Fibroblast of peridontal ligament (primary cell): ENCODE results near the gene FMNL2.
A peak's percentile ranks its signal among the peaks of the same experiment; 100 is the strongest.

ENCODE experiments used
- DNase-seq: peaks from one replicate; pipeline ENCODE4 v3.0.0-alpha.2; 2010; ENCODE audit errors: extremely low read depth

The FMNL2 gene

DNA sequence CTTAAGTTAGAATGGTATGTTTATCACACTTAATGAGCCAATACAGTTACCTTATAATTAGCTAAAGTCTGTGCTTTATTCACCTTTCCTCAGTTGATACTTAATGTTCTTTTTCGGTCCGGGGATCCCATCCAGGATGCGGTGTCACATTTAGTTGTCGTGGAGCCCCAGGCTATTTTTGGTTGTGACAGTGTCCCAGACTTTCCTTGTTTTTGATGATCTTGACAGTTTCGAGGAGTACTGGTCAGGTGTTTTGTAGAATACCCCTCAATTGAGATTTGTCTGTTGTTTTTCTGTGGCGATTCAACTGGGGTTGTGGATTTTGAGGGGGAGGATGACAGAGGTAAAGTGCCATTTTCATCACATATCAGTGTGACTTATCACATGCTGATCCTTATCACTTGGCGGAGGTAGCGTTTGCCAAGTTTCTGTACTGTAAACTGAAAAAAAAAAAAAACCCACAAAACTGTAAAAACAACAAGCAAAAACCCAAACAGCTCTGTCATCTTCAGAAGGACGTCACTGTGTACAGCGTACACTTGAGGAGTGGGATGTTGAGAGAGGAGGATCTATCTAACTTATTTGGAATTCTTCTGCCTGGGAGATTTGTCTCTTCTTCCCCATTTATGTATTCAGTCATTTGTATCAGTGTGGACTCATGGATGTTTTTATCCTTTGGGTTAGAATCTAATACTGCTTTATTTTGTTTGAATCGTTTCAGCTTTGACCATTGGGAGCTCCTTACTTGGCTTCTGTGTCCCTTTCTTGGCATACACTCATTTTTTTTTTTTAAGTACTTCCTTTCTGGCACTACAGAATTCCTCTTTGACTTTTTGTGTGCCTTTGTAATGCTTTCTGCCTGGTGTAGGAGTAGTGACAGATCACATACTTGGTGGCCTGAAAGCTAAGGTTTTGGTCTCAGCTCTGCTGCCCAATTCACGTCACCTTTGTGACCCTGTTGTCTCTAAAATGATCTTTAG, 68.1 kb downstream of the FMNL2 start:
- DNase-seq: no peak

GRCh38 chr2:152405206-152406118, 70.5 kb downstream of the FMNL2 start:
- no peak for DNase-seq

- no peak for DNase-seq
Measured at GRCh38 chr2:152406119-152406835, 71.3 kb downstream of the FMNL2 start.

DNA sequence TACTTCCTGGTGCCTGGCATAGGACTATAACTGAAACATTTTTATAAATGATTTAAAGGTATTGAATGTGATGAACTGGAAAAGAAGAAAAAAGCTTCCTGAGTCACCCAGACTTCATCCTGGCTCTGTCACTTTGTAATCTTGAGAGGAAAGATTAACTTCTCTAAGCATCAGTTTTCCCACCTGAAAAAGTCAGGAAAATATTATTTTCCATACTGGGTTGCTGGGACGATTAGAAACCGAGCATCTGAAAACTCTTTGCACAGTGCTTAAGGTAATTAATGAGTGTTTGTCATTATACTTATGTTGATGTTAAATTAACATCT, 71.8 kb downstream of the FMNL2 start:
- no peak for DNase-seq

DNA sequence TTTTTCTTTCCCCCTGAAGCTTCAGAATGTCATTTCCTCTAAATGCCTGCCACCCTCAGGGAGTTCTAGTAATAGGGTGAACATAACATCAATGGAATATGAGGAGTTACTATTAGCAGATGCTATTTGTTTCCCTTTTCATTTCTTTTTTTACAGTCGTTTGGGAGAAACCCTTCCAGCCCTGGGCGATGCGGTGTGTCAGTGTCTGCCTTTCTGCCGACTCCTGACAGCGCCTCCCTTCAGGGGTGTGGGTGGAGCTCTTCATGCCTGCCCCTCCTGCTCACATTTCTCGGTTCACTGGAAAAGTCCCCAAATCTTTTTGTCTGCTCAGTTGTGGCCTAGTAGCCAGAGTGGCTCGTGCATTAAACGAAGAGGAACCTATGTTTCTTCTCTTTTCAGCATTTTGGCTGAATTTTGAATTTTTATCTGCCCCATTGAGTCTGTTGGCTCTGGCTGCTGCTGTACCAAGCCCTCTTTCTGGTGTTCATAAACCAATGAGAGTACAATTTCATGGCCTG, 72.3 kb downstream of the FMNL2 start:
- no peak for DNase-seq

DNA sequence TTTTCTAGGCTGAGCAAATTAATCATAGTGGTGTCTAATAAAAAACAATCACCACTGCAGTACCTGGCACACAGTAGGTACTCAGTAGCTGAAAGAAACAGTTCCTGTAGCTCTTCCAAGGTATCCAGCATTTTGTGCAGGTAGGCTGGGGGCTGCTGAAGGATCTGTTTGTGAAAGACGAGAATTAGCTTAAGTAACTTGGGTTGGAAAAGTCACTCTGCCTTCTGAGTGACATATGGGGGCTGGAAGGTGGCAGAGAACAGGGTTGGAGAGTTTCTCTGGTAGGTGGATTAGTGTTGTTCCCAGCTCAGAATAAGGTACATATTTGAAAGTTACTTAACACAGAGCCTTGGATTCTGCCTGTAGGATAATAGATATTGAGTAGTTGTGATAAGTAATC, 72.8 kb downstream of the FMNL2 start:
- DNase-seq: no peak

DNA sequence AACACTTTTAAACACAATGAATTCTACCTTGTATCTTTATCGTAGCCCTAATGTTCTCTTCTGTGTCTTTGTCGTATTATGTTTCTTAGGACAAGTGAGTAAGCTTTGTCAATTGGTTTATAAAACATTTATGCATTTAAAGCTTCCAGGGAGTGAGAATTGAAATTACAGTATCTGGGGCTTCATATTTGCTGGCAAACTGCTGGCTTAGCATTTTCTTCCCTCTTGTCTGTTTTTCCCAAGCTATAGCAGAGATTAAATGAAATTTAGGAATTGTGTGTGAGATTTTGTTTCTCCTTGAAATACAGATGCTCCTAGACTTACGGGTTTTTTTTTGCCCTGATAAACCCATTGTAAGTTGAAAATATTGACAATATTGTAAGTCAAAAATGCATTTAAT, 73.3 kb downstream of the FMNL2 start:
- no peak for DNase-seq

GRCh38 chr2:152409386-152410164, 74.6 kb downstream of the FMNL2 start:
- DNase-seq: no peak

GRCh38 chr2:152410165-152410597, 75.2 kb downstream of the FMNL2 start:
- peak; percentile 76 for DNase-seq

GRCh38 chr2:152411154-152411553, 76.2 kb downstream of the FMNL2 start:
- no peak for DNase-seq

DNA sequence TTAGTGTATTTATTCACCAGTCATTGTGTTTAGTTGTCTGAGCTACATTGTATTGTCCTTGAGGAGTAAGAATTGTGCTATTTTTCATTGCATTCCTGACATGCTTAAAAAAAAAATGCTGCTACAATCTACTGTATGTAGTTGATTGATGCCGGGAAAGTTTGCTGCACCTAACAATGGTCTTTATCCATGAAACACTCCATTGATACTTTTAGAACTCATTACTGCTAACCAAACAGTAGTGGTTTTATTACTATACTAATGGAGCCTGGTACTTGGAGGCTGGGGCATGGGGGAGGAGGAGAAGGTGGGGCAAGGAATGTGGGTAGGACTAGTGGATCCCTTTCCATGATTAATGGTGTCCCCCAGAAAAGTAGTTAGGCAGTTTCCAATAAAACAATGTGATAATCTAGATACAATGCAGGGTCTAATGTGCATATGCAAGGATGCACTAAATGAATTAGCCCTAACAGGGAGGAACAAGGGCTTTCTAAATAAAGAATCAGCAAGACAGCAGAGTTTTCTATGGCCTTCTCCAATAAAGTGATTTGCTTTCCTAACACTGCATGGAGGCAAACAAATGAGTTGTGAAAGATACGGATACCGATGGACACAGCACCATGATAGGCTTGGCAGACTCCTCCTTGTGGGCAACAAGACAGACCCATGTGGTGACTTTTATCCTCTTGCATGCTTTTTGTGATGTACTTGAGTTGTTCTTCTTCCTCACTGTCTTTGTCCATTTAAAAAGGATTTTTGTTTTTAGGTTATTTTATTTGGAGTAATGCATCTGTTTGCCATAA, 78.5 kb downstream of the FMNL2 start:
- no peak for DNase-seq

DNA sequence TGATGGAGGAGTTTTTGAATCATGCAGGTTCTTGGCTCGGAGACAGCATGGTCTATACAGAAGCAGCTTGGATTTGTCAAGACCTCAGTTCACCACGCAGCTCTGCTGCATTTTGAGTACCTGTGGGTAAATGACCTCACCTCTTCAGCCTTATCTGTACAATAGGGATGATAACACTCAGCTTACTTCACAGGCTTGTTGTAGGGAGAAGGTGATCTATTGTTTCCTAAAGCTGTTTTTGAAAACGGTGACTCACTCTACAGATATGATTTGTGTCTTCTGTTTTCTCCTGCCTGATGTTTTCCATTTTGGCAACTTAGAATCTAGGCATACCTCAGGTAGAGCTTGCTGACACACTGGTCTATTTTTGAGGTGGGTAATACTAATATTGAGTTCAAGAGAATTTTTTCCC, 80.3 kb downstream of the FMNL2 start:
- no peak for DNase-seq

GRCh38 chr2:152415796-152416195, 80.8 kb downstream of the FMNL2 start:
- DNase-seq: peak; percentile 52

GRCh38 chr2:152418688-152419087, 83.7 kb downstream of the FMNL2 start:
- DNase-seq: peak; percentile 57

DNA sequence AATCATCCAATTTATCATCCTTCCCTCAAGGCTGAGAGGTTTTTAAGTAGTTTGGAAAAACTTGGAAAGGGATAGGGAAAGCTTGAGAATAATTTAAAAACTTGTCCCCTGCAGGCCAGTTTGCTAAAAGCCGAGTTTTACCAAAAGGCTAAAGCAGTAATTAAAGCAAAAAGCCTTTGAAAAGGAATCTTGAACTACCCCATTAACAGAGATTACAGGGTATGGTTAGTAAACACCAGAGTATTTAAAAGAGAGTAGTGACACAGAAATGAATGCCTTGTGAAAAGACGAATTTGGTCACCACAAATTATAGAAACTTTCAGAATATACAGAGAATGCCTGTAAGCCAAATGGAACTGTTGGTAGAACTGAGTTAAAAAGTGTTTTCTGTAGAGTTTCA, 85.0 kb downstream of the FMNL2 start:
- no peak for DNase-seq

DNA sequence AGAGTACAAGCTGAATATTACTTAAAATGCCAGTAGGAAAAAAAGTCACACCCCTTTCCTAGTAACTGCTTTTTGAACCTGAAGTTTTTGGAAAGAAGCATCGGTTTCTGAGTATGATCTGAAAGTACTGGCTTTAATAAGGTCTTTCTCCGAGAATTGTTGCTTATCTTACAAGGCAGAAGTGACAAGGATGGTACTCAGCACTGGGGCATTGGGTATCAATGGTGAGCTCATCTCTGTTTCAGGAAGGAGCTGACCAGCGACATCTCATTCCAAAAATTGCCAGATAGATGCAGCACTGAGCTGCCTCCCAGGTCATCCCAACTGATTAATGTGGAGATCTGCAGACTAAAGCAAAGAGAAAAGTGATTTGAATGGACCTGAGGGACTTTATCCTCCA, 85.4 kb downstream of the FMNL2 start:
- DNase-seq: no peak

DNA sequence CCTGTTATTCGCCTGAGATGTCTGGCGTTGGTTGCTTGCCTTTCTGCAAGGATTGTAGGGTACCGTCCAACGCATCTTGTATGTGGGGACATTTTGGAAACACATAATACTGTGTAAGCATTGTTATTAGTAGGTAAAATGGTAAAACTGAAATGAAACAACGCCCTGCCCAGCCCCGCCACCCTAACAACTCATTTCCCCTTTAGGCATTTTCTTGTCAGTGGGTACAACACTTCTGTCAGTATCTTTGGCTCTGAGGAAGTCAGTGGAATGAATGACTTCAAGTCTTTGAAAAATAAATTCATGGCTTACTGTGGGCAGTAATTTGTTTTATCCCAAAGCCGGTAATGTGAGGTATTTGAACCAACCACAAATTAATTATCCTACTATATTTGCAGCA, 86.0 kb downstream of the FMNL2 start:
- no peak for DNase-seq

DNA sequence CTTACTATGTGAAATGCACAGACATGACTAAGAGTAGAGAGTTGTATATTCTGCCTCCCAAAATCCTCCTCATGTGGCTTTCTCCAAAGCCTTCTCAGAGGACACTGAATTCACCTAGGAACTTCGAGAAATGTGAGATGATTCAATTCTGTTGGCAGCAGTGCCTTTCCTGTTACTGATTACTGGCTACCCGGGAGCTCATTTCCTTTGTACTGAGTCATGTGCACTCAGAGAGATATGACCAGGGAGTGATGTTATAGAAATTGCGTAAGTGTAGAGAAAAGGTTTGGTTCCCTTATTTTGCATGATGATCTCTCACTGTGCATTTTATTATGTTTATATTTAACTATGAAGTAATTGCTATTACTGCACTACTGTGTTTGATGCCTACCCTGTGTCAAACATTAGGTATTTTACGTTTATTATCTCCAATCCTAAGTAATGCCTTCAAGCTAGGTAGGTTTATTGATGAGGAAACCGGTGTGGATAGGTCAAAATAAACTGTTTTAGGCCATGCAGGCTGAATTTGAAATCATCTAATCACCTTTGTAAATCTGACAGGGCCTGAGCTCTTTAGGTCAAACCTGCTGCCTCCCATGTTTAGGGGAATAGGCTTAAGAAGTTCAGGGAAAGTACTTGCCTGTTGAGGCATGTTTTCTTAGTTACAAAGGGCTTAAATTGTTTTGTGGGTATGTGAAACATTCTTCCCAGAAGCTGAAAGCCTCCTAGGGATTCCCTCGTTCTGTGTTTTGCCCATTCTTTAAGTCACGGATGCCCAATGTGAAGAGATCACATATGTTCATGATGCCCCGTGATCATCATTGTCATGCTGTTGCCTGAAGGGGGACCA, 86.8 kb downstream of the FMNL2 start:
- peak; percentile 97 for DNase-seq

DNA sequence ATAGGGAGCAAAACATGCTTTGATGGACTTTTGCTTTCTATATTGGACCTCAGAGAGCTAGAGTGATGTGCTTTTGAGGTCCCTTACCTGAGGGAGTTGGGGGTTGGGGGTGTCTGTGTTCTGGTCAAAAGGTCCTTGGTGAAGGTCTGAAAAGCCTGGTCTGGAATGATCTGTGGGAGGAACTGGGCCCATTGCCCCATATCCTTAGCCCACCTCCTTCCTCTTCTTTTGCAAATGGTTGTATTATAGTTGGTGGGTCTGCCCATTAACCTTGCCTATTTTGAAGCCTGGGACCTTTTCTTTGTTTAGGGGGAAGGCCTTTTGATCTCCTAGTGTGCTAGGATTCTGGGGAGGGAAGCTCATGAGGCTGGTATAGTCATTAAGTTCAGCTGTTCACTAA, 88.7 kb downstream of the FMNL2 start:
- DNase-seq: no peak
